C4-2B (cell line): ENCODE results near the gene SLAMF6.

Source experiments
- H3K27ac ChIP-seq: fragments of 450-650 bp; 2 replicates; pipeline ENCODE4 v1.5.1; 2017
- ZFX ChIP-seq: fragments of 450-650 bp; IDR thresholded peaks from 2 replicates; pipeline ENCODE4 v1.6.1; 2017
- TF ChIP-seq, protein P1 (sequence below): fragments of 450-650 bp; conservative IDR thresholded peaks from 2 replicates; pipeline ENCODE4 v1.5.1; 2017; ENCODE audit warnings: mild to moderate bottlenecking

SLAMF6 gene

DNA sequence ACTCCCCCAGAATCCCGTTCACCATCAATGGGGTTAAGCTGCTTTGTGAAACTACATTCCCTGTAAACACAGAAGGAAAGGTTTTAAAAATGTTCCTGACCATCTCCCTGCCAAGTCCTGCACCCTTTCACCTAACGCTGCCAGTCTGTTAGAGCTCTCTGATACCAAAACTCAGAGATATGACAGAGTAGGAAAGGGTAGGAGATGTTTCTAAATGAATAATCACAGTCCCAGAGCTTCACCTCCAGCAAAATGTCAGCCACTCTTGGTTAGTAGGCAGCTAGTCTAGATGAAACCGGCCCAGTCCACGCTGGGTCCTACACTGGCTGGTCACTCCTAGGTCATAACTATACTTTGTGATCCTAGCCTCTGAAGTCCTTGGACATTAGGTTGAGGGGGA, 26.7 kb downstream of the SLAMF6 start:
- no peak overlapping the region for H3K27ac ChIP-seq
- TF ChIP-seq, protein P1, sequence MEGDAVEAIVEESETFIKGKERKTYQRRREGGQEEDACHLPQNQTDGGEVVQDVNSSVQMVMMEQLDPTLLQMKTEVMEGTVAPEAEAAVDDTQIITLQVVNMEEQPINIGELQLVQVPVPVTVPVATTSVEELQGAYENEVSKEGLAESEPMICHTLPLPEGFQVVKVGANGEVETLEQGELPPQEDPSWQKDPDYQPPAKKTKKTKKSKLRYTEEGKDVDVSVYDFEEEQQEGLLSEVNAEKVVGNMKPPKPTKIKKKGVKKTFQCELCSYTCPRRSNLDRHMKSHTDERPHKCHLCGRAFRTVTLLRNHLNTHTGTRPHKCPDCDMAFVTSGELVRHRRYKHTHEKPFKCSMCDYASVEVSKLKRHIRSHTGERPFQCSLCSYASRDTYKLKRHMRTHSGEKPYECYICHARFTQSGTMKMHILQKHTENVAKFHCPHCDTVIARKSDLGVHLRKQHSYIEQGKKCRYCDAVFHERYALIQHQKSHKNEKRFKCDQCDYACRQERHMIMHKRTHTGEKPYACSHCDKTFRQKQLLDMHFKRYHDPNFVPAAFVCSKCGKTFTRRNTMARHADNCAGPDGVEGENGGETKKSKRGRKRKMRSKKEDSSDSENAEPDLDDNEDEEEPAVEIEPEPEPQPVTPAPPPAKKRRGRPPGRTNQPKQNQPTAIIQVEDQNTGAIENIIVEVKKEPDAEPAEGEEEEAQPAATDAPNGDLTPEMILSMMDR = no peak
- no peak for TF ChIP-seq ZFX

DNA sequence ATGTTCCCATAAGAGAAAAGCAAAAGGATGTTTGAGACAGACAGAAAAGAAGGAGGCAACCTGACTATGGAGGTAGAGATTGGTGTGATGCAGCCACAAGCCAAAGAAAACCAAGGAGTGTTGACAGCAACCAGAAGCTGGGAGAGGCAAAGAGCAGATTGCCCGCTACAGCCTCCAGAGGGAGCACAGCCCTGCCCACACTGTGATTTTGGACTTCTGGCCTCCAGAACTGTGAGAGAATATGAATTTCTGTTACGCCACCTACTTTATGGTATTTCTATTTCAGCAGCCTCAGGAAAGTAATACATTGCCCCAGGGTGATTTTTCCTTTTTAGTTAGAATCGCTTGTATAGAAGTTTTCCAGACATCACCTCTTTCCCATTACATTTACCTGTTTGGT, 28.4 kb downstream of the SLAMF6 start:
- no peak for TF ChIP-seq ZFX
- TF ChIP-seq, protein P1 = peak; percentile 68
- H3K27ac ChIP-seq = no peak overlapping the region

DNA sequence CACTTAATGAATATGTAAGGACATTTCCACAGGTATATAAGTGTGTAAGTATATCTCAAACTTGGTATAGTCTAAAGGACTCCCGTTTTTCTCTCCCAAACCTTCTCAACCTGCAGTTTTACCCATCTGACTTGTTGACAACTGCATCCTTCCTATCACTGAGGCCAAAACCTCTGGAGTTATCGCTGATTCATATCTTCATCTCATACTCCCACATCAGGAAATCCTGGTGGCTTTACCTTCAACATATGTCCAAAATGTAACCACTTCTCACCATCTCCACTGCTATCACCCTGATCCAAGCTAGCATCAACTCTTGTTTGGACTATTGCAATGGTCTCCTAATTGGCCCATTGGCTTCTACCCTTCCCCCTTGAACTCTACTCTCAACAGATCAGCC, 30.4 kb downstream of the SLAMF6 start:
- H3K27ac ChIP-seq = no peak overlapping the region
- TF ChIP-seq, protein P1 = no peak
- TF ChIP-seq ZFX = no peak

DNA sequence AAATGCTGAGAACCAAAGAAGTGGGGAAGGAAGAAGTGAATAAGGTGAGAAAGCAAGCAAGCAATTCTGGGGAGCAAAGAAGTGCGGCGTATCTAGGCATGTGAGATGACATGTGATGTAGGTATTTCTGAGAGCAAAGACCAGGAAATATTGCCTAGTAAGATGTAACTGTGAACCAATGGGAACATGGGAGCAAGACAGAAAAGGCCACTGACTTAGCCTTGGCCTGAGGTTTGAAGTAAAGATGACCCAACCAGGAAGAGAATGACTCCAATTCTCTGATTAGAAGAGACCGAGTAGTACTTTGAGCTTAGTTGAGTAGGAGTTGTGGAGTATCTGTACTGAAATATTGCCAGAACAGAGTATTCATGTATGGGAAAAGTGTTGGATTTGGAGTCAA, 31.1 kb downstream of the SLAMF6 start:
- no peak overlapping the region for H3K27ac ChIP-seq
- TF ChIP-seq, protein P1 = no peak
- TF ChIP-seq ZFX = no peak

DNA sequence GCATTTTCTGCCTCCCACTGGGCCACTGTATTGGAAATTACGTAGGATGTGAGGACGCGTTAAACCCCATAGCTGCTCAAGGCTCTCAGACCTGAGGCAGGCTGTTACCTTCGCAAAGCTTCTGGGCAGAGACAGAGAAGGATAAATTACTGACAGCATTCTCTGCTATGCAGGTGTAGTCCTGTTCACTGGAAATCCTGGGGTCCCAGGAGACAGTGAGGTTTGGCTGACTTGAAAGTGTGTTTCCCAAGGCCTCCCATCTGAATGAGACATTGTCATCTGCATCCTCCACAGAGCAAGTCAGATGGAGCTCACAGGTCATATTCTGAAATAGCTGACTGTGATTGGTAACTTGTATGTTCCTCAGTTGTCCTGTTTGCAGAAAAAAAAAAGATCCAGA, 32.0 kb downstream of the SLAMF6 start:
- TF ChIP-seq, protein P1 = no peak
- TF ChIP-seq ZFX = no peak
- no peak overlapping the region for H3K27ac ChIP-seq

DNA sequence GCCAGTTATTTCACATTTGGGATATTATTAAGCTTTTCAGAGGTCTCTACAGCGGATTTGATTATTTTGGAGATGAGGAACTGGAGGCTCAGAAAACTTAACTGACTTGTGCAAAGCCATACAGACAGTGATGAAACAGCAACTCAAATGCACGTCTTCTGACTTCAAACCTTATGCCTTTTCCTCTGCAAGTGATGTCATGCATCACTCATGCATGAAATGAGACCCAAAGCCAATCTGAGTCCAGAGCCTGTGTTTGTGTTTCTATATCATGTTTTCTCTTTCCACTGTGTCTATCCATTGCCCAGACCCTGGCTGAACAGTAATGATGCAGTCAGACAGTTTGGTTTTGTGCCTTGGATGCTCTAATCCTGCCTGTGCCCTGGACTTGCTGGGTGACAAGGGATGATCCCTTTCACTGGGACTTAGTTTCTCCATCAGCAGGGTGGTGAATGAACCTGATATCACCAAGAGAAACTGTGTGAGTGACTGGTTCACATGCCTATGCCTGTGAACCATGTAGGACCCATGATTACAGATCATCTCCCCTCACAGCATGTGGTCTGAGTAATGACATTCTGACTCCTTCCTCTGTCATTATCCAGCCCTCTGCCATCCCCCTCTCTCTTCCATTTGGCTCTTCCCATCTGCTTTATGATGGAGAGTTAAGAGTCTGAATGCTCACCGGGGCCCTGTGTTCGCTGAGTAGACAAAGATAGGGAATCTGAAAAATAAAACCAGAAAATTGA, 33.4 kb downstream of the SLAMF6 start:
- TF ChIP-seq ZFX = no peak
- TF ChIP-seq, protein P1 = no peak

DNA sequence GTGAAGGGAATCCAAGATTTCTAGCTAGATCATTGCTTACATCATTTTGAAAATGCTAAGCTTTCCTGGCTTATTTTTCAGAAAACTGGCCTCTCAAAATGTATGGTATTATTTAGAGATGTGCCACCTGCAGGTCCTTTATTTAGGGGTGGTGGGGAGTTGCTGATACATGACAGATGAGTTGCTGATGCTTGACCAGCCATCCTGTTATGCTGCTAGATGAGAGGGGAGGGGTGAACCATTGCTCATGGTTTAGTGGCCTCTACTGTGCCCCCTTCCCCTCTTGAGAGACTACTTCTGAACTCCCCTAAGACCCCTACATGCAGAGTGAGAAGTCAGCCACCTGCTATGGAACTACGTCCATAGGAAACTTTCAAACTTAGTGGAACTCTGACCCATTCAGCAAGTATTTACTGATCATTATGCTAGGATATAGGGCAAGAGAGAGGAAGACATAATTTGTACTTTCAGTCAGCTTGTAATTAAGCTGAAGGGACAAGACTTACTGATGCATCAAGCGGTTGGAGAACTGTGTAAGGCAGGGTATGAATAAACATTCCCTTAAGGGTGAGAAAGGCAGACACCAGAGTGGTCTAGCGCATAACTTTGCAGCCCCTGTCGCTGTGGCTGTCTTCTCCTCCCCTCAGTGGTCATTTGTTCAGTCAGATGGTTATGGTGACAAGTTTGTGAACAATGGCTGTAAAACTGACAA, 34.6 kb downstream of the SLAMF6 start:
- H3K27ac ChIP-seq = no peak overlapping the region
- TF ChIP-seq, protein P1 = no peak
- TF ChIP-seq ZFX = no peak

More for the DNA sequence above, 33.4 kb downstream of the SLAMF6 start:
- H3K27ac ChIP-seq = no peak overlapping the region
